Spleen (tissue), 11 donors: ENCODE data around the gene HAS3. TPM values are rescaled to one million over a fixed set of nuclear protein-coding genes. Genes with fewer than 3 reads are reported as not detected.

Source experiments
- DNase-seq: peaks from one replicate; pipeline ENCODE4 v3.0.0-alpha.2; 2020
- H3K27ac ChIP-seq, 8 donors: fragments of 200-600 bp; sonication (generic) in 7 of 8; 1 replicate in 4 of 8; 2 replicates in 4 of 8; pipeline versions ENCODE4 v1.5.0 to v1.8.0; 2016 to 2021; ENCODE audit warnings: inconsistent platforms in 4 of 8, mild to moderate bottlenecking in 4 of 8, moderate library complexity in 1 of 8
- H3K27me3 ChIP-seq, 7 donors: fragments of 200-600 bp; sonication (generic) in 6 of 7; replicated peaks in 1 of 7; 1 replicate in 4 of 7; 2 replicates in 3 of 7; pipeline versions ENCODE4 v1.5.0 to v1.8.0; 2016 to 2021; ENCODE audit warnings: inconsistent platforms in 3 of 7, mild to moderate bottlenecking in 1 of 7
- H3K36me3 ChIP-seq, 6 donors: fragments of 200-600 bp; sonication (generic) in 5 of 6; 1 replicate in 4 of 6; 2 replicates in 2 of 6; pipeline versions ENCODE4 v1.5.0 to v1.8.0; 2016 to 2021; ENCODE audit warnings: inconsistent platforms in 2 of 6
- H3K4me1 ChIP-seq, 6 donors: fragments of 200-600 bp; sonication (generic) in 5 of 6; 1 replicate in 3 of 6; 2 replicates in 3 of 6; pipeline versions ENCODE4 v1.5.0 to v1.8.0; 2016 to 2021; ENCODE audit warnings: inconsistent platforms in 3 of 6
- H3K4me3 ChIP-seq, 8 donors: fragments of 200-600 bp; sonication (generic) in 7 of 8; 1 replicate in 4 of 8; 2 replicates in 4 of 8; pipeline versions ENCODE4 v1.5.0 to v1.8.0; 2016 to 2021; ENCODE audit warnings: inconsistent platforms in 4 of 8, mild to moderate bottlenecking in 4 of 8, moderate library complexity in 2 of 8
- H3K9me3 ChIP-seq, 8 donors: fragments of 200-600 bp; sonication (generic) in 7 of 8; 1 replicate in 4 of 8; 2 replicates in 4 of 8; pipeline versions ENCODE4 v1.5.0 to v1.8.0; 2016 to 2021; ENCODE audit warnings: inconsistent platforms in 4 of 8
- POLR2A ChIP-seq, 3 donors: fragments of 450-650 bp; IDR thresholded peaks; one replicate each; pipeline ENCODE4 v1.5.1; 2017; ENCODE audit warnings: antibody characterized with exemption in 3 of 3, mild to moderate bottlenecking in 1 of 3
- POLR2AphosphoS5 ChIP-seq, 3 donors: sonication (generic); formaldehyde crosslinking; IDR thresholded peaks; one replicate each; pipeline ENCODE4 v1.5.1; 2017; ENCODE audit warnings: antibody characterized with exemption in 3 of 3
- WGBS, 5 donors: extraction: QIAGEN DNeasy Blood & Tissue Kit in 3 of 5; methylation state at CpG; one replicate each; pipeline versions ENCODE4 v1.1.5 to v1.1.7; 2013 to 2018; 5-methylcytosine and 5-hydroxymethylcytosine counted together
- intact Hi-C: fragments of 100-400 bp; cut with DNase I; formaldehyde crosslinking; loops from one replicate; pipeline ENCODE4 v1.15.0; 2023; ENCODE audit warnings: low total_unique reads
- polyA plus RNA-seq, 3 donors: library from polyadenylated mRNA; stranded (reverse); fragments of 200-250 nt; gene quantifications; one replicate each; pipeline ENCODE4 v1.2.1, GENCODE V29; 2013
- total RNA-seq, 7 donors: library from RNA; depleted of rRNA in 3 of 7; stranded (reverse); fragments of >200 nt in 3 of 7; fragmentation: NEBNext Ultra II Directional in 4 of 7; extraction: Animal tissue kit (Norgen Biotek cat#: 25700) in 4 of 7; gene quantifications; one replicate each; pipeline versions ENCODE4 v1.1.0 to v1.2.1, GENCODE V29; 2016 to 2021
- TF ChIP-seq, protein P1 (sequence below), 11 experiments: fragments of 200-600 bp in 7 of 11; fragments of 450-650 bp in 4 of 11; sonication (generic) in 4 of 11; IDR thresholded peaks in 8 of 11; conservative IDR thresholded peaks in 3 of 11; 1 replicate in 7 of 11; 2 replicates in 4 of 11; pipeline versions ENCODE4 v1.4.0 to v1.8.0; 2016 to 2021; ENCODE audit warnings: antibody characterized with exemption in 11 of 11, inconsistent platforms in 4 of 11, mild to moderate bottlenecking in 1 of 11
- donor health status: healthy with polysubstance abuse.
- donor health status: DM: no; HTN: no; CAD: no; lungs with moderate emphysema.
- donor health status: DM: no; HTN: no; CAD: no.
- donor health status: Bipolar disorder and iron deficiency.
- donor health status: healthy.
- donor health status: DM: no; HTN: no; CAD: no.
- donor health status: DM: yes; HTN: yes; CAD: no.

Gene HAS3
- total and polyA plus RNA-seq, 10 donors = 0.51 to 2.0 (median 0.73) TPM

DNA sequence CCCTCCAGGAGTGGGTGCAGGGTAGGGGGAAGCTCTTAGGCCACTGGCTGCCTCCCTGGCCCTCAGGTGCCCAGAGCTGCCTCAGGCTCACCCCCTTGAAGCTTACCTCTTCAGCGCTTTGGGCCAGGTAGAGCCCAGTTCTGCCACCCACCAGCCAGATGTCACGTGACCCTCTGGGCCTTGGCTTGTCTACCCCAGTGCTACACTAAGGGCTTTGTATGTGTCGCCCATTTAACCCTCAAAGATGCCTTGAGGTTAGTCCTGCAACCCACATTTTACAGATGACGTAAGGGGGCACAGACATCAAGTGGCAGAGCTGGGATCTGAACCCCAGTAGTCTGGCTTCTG is 3.4 kb downstream of the HAS3 start:
- no peak overlapping the region for H3K27ac ChIP-seq
- H3K4me3 ChIP-seq = no peak overlapping the region
- peak; percentile 24 for DNase-seq
- no peaks in the 10 kb centered on the region for H3K9me3 ChIP-seq
- TF ChIP-seq POLR2A (IDR thresholded peaks at IDR 0.05) (no peak), POLR2AphosphoS5 (IDR thresholded peaks at IDR 0.05) (no peak)
- TF ChIP-seq, protein P1, sequence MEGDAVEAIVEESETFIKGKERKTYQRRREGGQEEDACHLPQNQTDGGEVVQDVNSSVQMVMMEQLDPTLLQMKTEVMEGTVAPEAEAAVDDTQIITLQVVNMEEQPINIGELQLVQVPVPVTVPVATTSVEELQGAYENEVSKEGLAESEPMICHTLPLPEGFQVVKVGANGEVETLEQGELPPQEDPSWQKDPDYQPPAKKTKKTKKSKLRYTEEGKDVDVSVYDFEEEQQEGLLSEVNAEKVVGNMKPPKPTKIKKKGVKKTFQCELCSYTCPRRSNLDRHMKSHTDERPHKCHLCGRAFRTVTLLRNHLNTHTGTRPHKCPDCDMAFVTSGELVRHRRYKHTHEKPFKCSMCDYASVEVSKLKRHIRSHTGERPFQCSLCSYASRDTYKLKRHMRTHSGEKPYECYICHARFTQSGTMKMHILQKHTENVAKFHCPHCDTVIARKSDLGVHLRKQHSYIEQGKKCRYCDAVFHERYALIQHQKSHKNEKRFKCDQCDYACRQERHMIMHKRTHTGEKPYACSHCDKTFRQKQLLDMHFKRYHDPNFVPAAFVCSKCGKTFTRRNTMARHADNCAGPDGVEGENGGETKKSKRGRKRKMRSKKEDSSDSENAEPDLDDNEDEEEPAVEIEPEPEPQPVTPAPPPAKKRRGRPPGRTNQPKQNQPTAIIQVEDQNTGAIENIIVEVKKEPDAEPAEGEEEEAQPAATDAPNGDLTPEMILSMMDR (IDR thresholded peaks at IDR 0.05 in 8 of 11, conservative IDR thresholded peaks at IDR 0.05 in 3 of 11) = no peak
- 88 to 97% (median 91%) methylated on average over 4 of the region's 4 CpGs for WGBS, 5 donors
- intact Hi-C loops = no loop called here
- H3K36me3 ChIP-seq = peaks cover 0 to 48% (median 18%) of the 10 kb centered on the region in 6 donors
- H3K27me3 ChIP-seq = peaks cover 3 to 59% (median 35%) of the 10 kb centered on the region in 7 donors
- peaks cover 19 to 51% (median 29%) of the 10 kb centered on the region in 6 donors for H3K4me1 ChIP-seq

DNA sequence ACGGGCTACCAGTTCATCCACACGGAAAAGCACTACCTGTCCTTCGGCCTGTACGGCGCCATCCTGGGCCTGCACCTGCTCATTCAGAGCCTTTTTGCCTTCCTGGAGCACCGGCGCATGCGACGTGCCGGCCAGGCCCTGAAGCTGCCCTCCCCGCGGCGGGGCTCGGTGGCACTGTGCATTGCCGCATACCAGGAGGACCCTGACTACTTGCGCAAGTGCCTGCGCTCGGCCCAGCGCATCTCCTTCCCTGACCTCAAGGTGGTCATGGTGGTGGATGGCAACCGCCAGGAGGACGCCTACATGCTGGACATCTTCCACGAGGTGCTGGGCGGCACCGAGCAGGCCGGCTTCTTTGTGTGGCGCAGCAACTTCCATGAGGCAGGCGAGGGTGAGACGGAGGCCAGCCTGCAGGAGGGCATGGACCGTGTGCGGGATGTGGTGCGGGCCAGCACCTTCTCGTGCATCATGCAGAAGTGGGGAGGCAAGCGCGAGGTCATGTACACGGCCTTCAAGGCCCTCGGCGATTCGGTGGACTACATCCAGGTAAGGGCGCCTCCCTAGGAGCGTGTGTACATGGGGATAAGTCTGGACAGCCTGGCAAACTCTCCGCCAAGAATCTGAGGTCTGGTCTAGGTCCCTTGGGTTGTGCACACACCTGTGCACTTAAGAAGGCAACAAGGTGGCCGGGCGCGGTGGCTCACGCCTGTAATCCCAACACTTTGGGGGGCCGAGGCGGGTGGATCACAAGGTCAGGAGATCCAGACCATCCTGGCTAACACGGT is 4.2 kb downstream of the HAS3 start:
- DNase-seq = peak; percentile 73
- intact Hi-C loops = no loop called here
- Histone ChIP-seq H3K4me3 (no peak overlapping the region), H3K9me3 (no peaks in the 10 kb centered on the region), H3K36me3 (peaks cover 0 to 56% (median 22%) of the 10 kb centered on the region in 6 donors), H3K4me1 (peaks cover 19 to 51% (median 29%) of the 10 kb centered on the region in 6 donors), H3K27ac (no peak overlapping the region), H3K27me3 (peaks cover 3 to 51% (median 34%) of the 10 kb centered on the region in 7 donors)
- WGBS, 5 donors = 94 to 97% (median 97%) methylated on average over 40 to 48 of the region's 48 CpGs
- TF ChIP-seq POLR2A (IDR thresholded peaks at IDR 0.05) (no peak), POLR2AphosphoS5 (IDR thresholded peaks at IDR 0.05) (peak in 1 of 3 donors; percentile 43)

DNA sequence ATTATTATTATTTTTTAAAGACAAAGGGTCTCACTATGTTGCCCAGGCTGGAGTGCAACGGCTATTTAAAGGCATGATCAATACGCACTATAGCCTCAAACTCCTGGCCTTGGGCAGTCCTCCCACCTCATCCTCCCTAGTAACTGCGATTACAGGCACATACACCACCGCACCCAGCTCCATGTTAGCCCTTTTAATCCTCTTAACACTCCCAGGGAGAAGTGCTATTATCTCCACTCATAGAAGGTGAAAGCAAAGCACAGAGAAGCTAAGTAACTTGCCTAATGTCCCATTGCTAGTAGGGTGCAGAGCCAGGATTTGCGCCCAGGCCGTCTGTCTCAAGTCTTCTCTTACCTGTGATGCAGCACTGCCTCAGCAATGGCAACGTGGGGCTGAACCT is 5.0 kb downstream of the HAS3 start:
- intact Hi-C loops = no loop called here
- Histone ChIP-seq H3K9me3 (no peaks in the 10 kb centered on the region), H3K27me3 (peaks cover 3 to 44% (median 26%) of the 10 kb centered on the region in 7 donors), H3K4me1 (peaks cover 17 to 46% (median 26%) of the 10 kb centered on the region in 6 donors), H3K36me3 (peaks cover 0 to 64% (median 26%) of the 10 kb centered on the region in 6 donors), H3K4me3 (no peak overlapping the region), H3K27ac (no peak overlapping the region)
- peak; percentile 30 for DNase-seq
- TF ChIP-seq, protein P1 (IDR thresholded peaks at IDR 0.05 in 8 of 11, conservative IDR thresholded peaks at IDR 0.05 in 3 of 11) = no peak
- TF ChIP-seq POLR2A (IDR thresholded peaks at IDR 0.05) = no peak
- no peak for TF ChIP-seq POLR2AphosphoS5 (IDR thresholded peaks at IDR 0.05)
- WGBS, 5 donors = 93 to 96% (median 94%) methylated on average over 7 of the region's 7 CpGs

DNA sequence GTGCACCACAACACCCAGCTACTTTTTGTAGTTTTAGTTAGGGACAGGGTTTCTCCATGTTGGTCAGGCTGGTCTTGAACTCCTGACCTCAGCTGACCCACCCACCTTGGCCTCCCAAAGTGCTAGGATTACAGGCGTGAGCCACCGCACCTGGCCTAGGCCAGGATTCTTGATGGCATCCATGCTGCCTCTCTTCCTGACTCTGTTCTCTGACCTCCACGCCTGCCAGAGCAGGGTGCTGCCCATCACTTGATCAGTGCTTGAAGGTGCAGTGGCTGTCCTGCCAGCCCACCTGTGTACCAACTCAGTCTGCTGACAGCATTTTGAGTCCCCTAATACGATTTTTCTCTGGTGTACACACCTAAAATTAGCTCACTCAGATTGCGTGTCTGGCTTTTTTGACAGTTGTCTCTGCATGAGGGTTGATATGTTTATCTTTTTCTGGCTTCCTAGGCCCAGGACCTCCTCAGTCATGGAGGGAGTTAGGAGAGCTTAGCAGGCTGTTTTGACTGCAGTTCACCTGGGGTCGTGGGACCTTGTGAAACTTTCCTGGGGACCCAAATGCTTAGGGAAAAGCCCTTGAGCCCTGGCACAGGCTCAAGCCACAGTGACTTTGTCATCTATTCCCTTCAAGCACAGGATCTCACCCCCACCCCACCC is 5.9 kb downstream of the HAS3 start:
- 74 to 84% (median 81%) methylated on average over 6 of the region's 6 CpGs for WGBS, 5 donors
- peaks cover 0 to 73% (median 31%) of the 10 kb centered on the region in 6 donors for H3K36me3 ChIP-seq
- intact Hi-C loops = no loop called here

More for the DNA sequence above, 5.9 kb downstream of the HAS3 start:
- TF ChIP-seq POLR2A (IDR thresholded peaks at IDR 0.05) (no peak), POLR2AphosphoS5 (IDR thresholded peaks at IDR 0.05) (no peak)
- TF ChIP-seq, protein P1 (IDR thresholded peaks at IDR 0.05 in 8 of 11, conservative IDR thresholded peaks at IDR 0.05 in 3 of 11) = no peak
- peaks cover 13 to 38% (median 19%) of the 10 kb centered on the region in 6 donors for H3K4me1 ChIP-seq
- peak; percentile 36 for DNase-seq
- no peak overlapping the region for H3K4me3 ChIP-seq
- H3K27me3 ChIP-seq = peaks cover 3 to 34% (median 20%) of the 10 kb centered on the region in 7 donors
- no peak overlapping the region for H3K27ac ChIP-seq
- no peaks in the 10 kb centered on the region for H3K9me3 ChIP-seq
